DOHH2 (cell line): ENCODE results near the gene CBX4.

Experiments
- EZH2phosphoT487 ChIP-seq: fragments of 200-600 bp; sonication (generic); IDR thresholded peaks from 2 replicates; pipeline ENCODE4 v1.6.1; 2017; ENCODE audit warnings: borderline replicate concordance, mild to moderate bottlenecking, antibody characterized with exemption, low read length, moderate library complexity, mixed read lengths
- TF ChIP-seq, protein P1 (sequence below): fragments of 200-600 bp; sonication (generic); IDR thresholded peaks from one replicate; pipeline ENCODE4 v1.5.1; 2014; ENCODE audit warnings: antibody characterized with exemption, mild to moderate bottlenecking, low read depth, low read length; ENCODE audit not compliant: poor library complexity, severe bottlenecking

DNA sequence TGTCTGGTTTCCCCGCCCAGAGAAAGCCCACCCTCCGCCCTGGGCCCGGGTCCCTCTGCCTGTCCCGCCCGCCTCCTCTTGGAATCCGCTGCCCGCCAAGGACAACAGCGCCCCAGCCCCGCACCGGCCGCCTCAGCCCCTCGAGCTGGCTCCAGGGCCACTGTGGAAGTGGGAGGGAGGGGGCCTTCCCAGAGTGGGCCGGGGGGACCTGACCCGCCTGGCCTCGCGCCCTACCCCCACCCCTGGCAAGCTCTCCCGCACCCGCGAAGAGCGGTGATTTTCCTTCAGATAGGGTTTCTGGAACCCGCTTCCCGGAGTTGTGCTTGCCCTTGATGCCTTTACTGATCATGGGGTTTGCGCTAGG, 40.1 kb downstream of the CBX4 start:
- TF ChIP-seq, protein P1, sequence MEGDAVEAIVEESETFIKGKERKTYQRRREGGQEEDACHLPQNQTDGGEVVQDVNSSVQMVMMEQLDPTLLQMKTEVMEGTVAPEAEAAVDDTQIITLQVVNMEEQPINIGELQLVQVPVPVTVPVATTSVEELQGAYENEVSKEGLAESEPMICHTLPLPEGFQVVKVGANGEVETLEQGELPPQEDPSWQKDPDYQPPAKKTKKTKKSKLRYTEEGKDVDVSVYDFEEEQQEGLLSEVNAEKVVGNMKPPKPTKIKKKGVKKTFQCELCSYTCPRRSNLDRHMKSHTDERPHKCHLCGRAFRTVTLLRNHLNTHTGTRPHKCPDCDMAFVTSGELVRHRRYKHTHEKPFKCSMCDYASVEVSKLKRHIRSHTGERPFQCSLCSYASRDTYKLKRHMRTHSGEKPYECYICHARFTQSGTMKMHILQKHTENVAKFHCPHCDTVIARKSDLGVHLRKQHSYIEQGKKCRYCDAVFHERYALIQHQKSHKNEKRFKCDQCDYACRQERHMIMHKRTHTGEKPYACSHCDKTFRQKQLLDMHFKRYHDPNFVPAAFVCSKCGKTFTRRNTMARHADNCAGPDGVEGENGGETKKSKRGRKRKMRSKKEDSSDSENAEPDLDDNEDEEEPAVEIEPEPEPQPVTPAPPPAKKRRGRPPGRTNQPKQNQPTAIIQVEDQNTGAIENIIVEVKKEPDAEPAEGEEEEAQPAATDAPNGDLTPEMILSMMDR = no peak
- no peak for TF ChIP-seq EZH2phosphoT487
